A549 (cell line): ENCODE data around the gene DAGLB.

Experiments
- BHLHE40 ChIP-seq: IDR thresholded peaks from 2 replicates; pipeline ENCODE4 v1.6.1; 2012; ENCODE audit warnings: low read depth, low read length, inconsistent platforms
- CBX2 ChIP-seq: fragments of 200-600 bp; sonication (generic); IDR thresholded peaks from 2 replicates; pipeline ENCODE4 v1.6.1; 2016; ENCODE audit warnings: low read depth, mild to moderate bottlenecking, borderline replicate concordance
- CEBPB ChIP-seq, 2 experiments: fragments of >200 bp in 1 of 2; sonication (Bioruptor Twin) in 1 of 2; formaldehyde crosslinking in 1 of 2; IDR thresholded peaks; 2 replicates each; pipeline ENCODE4 v1.6.1; 2012 to 2016
- EP300 ChIP-seq, 2 experiments: fragments of >200 bp; sonication (Bioruptor Twin); formaldehyde crosslinking; IDR thresholded peaks; 2 replicates in 1 of 2; 3 replicates in 1 of 2; pipeline ENCODE4 v1.6.1; 2016 to 2017
- JUN ChIP-seq, 2 experiments: fragments of >200 bp; sonication (Bioruptor Twin); formaldehyde crosslinking; IDR thresholded peaks; 2 replicates in 1 of 2; 3 replicates in 1 of 2; pipeline ENCODE4 v1.6.1; 2016 to 2017
- MAFK ChIP-seq: fragments of 450-650 bp; IDR thresholded peaks from 2 replicates; pipeline ENCODE4 v1.6.1; 2014; ENCODE audit not compliant: partially characterized antibody
- RAD21 ChIP-seq, 2 experiments: fragments of >200 bp in 1 of 2; sonication (Bioruptor Twin) in 1 of 2; formaldehyde crosslinking in 1 of 2; IDR thresholded peaks in 1 of 2; conservative IDR thresholded peaks in 1 of 2; 2 replicates in 1 of 2; 3 replicates in 1 of 2; pipeline ENCODE4 v1.6.1; 2012 to 2018; ENCODE audit warnings: inconsistent platforms in 1 of 2
- TF ChIP-seq, protein P1 (sequence below): IDR thresholded peaks from 2 replicates; pipeline ENCODE4 v1.6.1; 2012
- TF ChIP-seq, protein P2 (sequence below): fragments of >200 bp; sonication (Bioruptor Twin); formaldehyde crosslinking; IDR thresholded peaks from 3 replicates; pipeline ENCODE4 v1.5.1; 2016
- TF ChIP-seq, protein P3 (sequence below): fragments of 200-600 bp; sonication (generic); IDR thresholded peaks from 2 replicates; pipeline ENCODE4 v1.6.1; 2016; ENCODE audit warnings: antibody characterized with exemption, mild to moderate bottlenecking, moderate library complexity
- TF ChIP-seq, protein P4 (sequence below): fragments of 250-450 bp; sonication (Bioruptor Pico); IDR thresholded peaks from 2 replicates; pipeline ENCODE4 v1.5.0; 2021; ENCODE audit warnings: mild to moderate bottlenecking, moderate library complexity, borderline replicate concordance

DNA sequence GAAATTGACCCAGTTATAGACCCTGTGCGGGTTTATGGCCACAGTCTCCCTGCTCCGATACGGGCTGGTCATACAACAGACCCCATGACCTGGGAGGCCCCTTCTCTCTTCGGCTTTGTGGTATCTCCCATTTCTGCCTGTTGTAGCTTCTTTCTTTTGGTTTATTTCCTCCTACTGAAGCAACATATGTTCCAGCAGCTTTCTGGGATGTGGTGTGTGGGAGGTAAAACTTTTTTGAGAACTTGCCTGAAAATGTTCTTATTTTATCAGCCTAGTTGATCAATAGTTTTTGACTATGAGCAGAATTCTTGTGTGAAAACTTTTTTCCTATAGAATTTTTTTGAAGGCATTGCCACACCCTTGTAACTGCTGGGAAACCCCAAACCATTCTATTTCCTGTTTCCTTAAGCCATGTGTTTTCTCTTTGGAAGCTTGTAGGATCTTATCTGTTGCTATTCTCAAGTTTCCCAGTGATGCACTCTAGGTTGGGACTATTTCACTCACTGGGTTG lies 80.0 kb downstream of the DAGLB start:
- TF ChIP-seq CEBPB (IDR thresholded peaks at IDR 0.05) (no peak), EP300 (IDR thresholded peaks at IDR 0.05) (no peak), MAFK (no peak), RAD21 (conservative IDR thresholded peaks at IDR 0.05 in 1 of 2, IDR thresholded peaks at IDR 0.05 in 1 of 2) (no peak), BHLHE40 (no peak), CBX2 (no peak), JUN (IDR thresholded peaks at IDR 0.05) (no peak)
- TF ChIP-seq, protein P1, sequence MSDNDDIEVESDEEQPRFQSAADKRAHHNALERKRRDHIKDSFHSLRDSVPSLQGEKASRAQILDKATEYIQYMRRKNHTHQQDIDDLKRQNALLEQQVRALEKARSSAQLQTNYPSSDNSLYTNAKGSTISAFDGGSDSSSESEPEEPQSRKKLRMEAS: no peak
- TF ChIP-seq, protein P2, sequence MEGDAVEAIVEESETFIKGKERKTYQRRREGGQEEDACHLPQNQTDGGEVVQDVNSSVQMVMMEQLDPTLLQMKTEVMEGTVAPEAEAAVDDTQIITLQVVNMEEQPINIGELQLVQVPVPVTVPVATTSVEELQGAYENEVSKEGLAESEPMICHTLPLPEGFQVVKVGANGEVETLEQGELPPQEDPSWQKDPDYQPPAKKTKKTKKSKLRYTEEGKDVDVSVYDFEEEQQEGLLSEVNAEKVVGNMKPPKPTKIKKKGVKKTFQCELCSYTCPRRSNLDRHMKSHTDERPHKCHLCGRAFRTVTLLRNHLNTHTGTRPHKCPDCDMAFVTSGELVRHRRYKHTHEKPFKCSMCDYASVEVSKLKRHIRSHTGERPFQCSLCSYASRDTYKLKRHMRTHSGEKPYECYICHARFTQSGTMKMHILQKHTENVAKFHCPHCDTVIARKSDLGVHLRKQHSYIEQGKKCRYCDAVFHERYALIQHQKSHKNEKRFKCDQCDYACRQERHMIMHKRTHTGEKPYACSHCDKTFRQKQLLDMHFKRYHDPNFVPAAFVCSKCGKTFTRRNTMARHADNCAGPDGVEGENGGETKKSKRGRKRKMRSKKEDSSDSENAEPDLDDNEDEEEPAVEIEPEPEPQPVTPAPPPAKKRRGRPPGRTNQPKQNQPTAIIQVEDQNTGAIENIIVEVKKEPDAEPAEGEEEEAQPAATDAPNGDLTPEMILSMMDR: no peak
- TF ChIP-seq, protein P3, sequence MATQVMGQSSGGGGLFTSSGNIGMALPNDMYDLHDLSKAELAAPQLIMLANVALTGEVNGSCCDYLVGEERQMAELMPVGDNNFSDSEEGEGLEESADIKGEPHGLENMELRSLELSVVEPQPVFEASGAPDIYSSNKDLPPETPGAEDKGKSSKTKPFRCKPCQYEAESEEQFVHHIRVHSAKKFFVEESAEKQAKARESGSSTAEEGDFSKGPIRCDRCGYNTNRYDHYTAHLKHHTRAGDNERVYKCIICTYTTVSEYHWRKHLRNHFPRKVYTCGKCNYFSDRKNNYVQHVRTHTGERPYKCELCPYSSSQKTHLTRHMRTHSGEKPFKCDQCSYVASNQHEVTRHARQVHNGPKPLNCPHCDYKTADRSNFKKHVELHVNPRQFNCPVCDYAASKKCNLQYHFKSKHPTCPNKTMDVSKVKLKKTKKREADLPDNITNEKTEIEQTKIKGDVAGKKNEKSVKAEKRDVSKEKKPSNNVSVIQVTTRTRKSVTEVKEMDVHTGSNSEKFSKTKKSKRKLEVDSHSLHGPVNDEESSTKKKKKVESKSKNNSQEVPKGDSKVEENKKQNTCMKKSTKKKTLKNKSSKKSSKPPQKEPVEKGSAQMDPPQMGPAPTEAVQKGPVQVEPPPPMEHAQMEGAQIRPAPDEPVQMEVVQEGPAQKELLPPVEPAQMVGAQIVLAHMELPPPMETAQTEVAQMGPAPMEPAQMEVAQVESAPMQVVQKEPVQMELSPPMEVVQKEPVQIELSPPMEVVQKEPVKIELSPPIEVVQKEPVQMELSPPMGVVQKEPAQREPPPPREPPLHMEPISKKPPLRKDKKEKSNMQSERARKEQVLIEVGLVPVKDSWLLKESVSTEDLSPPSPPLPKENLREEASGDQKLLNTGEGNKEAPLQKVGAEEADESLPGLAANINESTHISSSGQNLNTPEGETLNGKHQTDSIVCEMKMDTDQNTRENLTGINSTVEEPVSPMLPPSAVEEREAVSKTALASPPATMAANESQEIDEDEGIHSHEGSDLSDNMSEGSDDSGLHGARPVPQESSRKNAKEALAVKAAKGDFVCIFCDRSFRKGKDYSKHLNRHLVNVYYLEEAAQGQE: no peak
- TF ChIP-seq, protein P4, sequence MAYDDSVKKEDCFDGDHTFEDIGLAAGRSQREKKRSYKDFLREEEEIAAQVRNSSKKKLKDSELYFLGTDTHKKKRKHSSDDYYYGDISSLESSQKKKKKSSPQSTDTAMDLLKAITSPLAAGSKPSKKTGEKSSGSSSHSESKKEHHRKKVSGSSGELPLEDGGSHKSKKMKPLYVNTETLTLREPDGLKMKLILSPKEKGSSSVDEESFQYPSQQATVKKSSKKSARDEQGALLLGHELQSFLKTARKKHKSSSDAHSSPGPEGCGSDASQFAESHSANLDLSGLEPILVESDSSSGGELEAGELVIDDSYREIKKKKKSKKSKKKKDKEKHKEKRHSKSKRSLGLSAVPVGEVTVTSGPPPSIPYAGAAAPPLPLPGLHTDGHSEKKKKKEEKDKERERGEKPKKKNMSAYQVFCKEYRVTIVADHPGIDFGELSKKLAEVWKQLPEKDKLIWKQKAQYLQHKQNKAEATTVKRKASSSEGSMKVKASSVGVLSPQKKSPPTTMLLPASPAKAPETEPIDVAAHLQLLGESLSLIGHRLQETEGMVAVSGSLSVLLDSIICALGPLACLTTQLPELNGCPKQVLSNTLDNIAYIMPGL (CRISPR knock-in tag): no peak
